ENCODE measurements around the gene PFKFB4. TPM values are rescaled to one million over a fixed set of nuclear protein-coding genes. Genes with fewer than 3 reads are reported as not detected.

Gene PFKFB4
- polyA plus RNA-seq, 1 of the 3 experiments (the other 2 are of a cell fraction): 5.7 TPM

DNA sequence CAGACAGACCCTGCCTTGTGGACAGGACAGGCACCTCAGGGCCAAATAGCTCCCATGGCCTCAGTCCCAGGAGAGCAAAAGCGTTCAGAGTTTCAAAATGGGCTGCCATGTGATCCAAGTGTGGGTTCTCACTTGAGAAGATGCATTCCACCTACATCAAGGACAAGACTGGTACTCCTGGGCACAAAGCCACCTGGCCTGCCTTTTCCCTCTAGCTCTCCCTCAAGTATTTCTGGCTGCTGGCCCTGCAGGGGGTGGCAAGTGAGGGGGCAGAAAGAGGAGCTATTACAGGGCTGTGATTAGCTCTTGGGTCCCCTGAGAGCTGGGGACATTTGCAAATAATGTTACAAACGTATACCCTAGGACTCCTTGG is 45.0 kb upstream of the PFKFB4 start:
- WGBS (ENCODE audit: low lambda C conversion rate): 100% methylated on average over 1 of the region's 2 CpGs
- H3K9ac ChIP-seq: no peak overlapping the region

More for the DNA sequence above, 45.0 kb upstream of the PFKFB4 start:
- Histone ChIP-seq H3K27ac (ENCODE audit: low read depth in 2 of 2, low read length in 1 of 2) (no peak overlapping the region), H3K4me3 (ENCODE audit: low read depth in 2 of 2, low read length in 1 of 2) (no peak overlapping the region), H3K27me3 (ENCODE audit: insufficient read depth) (no peaks in the 10 kb centered on the region), H3K9me3 (no peaks in the 10 kb centered on the region), H3K36me3 (replicated peaks in 1 of 2; ENCODE audit: control insufficient read depth in 1 of 2, insufficient read depth in 2 of 2, low read length in 1 of 2) (peaks cover 41 to 64% of the 10 kb centered on the region in 2 experiments), H3K9me2 (no peaks in the 10 kb centered on the region), H3F3A (replicated peaks; ENCODE audit: insufficient read depth) (peaks cover 38% of the 10 kb centered on the region), H3K4me1 (ENCODE audit: control insufficient read depth in 1 of 2, insufficient read depth in 2 of 2, low read depth in 1 of 2, low read length in 1 of 2) (peaks cover 11 to 25% of the 10 kb centered on the region in 2 experiments; a peak in 3 of 4 replicates), H2AFZ (ENCODE audit: low read depth) (no peak overlapping the region), H3K79me2 (ENCODE audit: insufficient read depth) (peaks cover 19% of the 10 kb centered on the region), H4K20me1 (ENCODE audit: insufficient read depth) (no peaks in the 10 kb centered on the region), H3K4me2 (no peak overlapping the region)
- ChIA-PET CTCF (interaction anchor here (1.1 to 1.5 kb wide), 2 partner anchors 34 to 165 kb away, joined by 3 read pairs; partner anchors contain the start of gene SLC26A6), POLR2A (no interaction called here)
- TF ChIP-seq, protein P1, sequence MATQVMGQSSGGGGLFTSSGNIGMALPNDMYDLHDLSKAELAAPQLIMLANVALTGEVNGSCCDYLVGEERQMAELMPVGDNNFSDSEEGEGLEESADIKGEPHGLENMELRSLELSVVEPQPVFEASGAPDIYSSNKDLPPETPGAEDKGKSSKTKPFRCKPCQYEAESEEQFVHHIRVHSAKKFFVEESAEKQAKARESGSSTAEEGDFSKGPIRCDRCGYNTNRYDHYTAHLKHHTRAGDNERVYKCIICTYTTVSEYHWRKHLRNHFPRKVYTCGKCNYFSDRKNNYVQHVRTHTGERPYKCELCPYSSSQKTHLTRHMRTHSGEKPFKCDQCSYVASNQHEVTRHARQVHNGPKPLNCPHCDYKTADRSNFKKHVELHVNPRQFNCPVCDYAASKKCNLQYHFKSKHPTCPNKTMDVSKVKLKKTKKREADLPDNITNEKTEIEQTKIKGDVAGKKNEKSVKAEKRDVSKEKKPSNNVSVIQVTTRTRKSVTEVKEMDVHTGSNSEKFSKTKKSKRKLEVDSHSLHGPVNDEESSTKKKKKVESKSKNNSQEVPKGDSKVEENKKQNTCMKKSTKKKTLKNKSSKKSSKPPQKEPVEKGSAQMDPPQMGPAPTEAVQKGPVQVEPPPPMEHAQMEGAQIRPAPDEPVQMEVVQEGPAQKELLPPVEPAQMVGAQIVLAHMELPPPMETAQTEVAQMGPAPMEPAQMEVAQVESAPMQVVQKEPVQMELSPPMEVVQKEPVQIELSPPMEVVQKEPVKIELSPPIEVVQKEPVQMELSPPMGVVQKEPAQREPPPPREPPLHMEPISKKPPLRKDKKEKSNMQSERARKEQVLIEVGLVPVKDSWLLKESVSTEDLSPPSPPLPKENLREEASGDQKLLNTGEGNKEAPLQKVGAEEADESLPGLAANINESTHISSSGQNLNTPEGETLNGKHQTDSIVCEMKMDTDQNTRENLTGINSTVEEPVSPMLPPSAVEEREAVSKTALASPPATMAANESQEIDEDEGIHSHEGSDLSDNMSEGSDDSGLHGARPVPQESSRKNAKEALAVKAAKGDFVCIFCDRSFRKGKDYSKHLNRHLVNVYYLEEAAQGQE (IDR thresholded peaks at IDR 0.05; ENCODE audit: low read depth, low read length): no peak
- TF ChIP-seq TEAD4 (IDR thresholded peaks at IDR 0.05; ENCODE audit: borderline replicate concordance, insufficient read depth) (no peak), FOXJ3 (CRISPR knock-in tag; IDR thresholded peaks at IDR 0.05) (no peak), TAF1 (IDR thresholded peaks at IDR 0.05; ENCODE audit: borderline replicate concordance, low read depth, low read length) (no peak), EP300 (IDR thresholded peaks at IDR 0.05; ENCODE audit: borderline replicate concordance in 1 of 2, low read depth in 1 of 2, low read length in 1 of 2) (no peak), FOSL2 (IDR thresholded peaks at IDR 0.05; ENCODE audit: borderline replicate concordance, low read depth) (no peak), MAX (IDR thresholded peaks at IDR 0.05; ENCODE audit: low read depth) (no peak), NFIC (IDR thresholded peaks at IDR 0.05; ENCODE audit: borderline replicate concordance) (no peak), RFX5 (IDR thresholded peaks at IDR 0.05; ENCODE audit: low read length) (no peak), ELF1 (IDR thresholded peaks at IDR 0.05) (no peak), CHD2 (IDR thresholded peaks at IDR 0.05; ENCODE audit: low read length, partially characterized antibody) (no peak), MEF2A (IDR thresholded peaks at IDR 0.05; ENCODE audit: borderline replicate concordance, low read depth) (no peak), RAD21 (IDR thresholded peaks at IDR 0.05; ENCODE audit: low read length) (no peak), GATA2 (CRISPR knock-in tag; IDR thresholded peaks at IDR 0.05) (no peak), JUND (IDR thresholded peaks at IDR 0.05) (no peak)
- TF ChIP-seq, protein P2, sequence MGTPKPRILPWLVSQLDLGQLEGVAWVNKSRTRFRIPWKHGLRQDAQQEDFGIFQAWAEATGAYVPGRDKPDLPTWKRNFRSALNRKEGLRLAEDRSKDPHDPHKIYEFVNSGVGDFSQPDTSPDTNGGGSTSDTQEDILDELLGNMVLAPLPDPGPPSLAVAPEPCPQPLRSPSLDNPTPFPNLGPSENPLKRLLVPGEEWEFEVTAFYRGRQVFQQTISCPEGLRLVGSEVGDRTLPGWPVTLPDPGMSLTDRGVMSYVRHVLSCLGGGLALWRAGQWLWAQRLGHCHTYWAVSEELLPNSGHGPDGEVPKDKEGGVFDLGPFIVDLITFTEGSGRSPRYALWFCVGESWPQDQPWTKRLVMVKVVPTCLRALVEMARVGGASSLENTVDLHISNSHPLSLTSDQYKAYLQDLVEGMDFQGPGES (IDR thresholded peaks at IDR 0.05; ENCODE audit: low read depth, low read length): no peak
- TF ChIP-seq, protein P3, sequence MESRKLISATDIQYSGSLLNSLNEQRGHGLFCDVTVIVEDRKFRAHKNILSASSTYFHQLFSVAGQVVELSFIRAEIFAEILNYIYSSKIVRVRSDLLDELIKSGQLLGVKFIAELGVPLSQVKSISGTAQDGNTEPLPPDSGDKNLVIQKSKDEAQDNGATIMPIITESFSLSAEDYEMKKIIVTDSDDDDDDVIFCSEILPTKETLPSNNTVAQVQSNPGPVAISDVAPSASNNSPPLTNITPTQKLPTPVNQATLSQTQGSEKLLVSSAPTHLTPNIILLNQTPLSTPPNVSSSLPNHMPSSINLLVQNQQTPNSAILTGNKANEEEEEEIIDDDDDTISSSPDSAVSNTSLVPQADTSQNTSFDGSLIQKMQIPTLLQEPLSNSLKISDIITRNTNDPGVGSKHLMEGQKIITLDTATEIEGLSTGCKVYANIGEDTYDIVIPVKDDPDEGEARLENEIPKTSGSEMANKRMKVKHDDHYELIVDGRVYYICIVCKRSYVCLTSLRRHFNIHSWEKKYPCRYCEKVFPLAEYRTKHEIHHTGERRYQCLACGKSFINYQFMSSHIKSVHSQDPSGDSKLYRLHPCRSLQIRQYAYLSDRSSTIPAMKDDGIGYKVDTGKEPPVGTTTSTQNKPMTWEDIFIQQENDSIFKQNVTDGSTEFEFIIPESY (IDR thresholded peaks at IDR 0.05; ENCODE audit: borderline replicate concordance, low read depth): no peak
- TF ChIP-seq, protein P4, sequence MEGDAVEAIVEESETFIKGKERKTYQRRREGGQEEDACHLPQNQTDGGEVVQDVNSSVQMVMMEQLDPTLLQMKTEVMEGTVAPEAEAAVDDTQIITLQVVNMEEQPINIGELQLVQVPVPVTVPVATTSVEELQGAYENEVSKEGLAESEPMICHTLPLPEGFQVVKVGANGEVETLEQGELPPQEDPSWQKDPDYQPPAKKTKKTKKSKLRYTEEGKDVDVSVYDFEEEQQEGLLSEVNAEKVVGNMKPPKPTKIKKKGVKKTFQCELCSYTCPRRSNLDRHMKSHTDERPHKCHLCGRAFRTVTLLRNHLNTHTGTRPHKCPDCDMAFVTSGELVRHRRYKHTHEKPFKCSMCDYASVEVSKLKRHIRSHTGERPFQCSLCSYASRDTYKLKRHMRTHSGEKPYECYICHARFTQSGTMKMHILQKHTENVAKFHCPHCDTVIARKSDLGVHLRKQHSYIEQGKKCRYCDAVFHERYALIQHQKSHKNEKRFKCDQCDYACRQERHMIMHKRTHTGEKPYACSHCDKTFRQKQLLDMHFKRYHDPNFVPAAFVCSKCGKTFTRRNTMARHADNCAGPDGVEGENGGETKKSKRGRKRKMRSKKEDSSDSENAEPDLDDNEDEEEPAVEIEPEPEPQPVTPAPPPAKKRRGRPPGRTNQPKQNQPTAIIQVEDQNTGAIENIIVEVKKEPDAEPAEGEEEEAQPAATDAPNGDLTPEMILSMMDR (IDR thresholded peaks at IDR 0.05): no peak
- no peak for DNase-seq
